Measurements from ENCODE around the gene IFT74.

The IFT74 gene

GRCh38 chr9:26946753-26947727 lies 9.2 kb upstream of the IFT74 start, which contains the start of gene PLAA (continued):
- TF ChIP-seq ZNF768 (tag by site-specific recombination; IDR thresholded peaks at IDR 0.05) (no peak), ZNF548 (tag by site-specific recombination; IDR thresholded peaks at IDR 0.05) (no peak), ZFP37 (tag by site-specific recombination; IDR thresholded peaks at IDR 0.05) (peak; percentile 66; the same call in 1 of the 2 replicates), ZNF169 (tag by site-specific recombination; IDR thresholded peaks at IDR 0.05) (no peak), YY1 (tag by site-specific recombination; IDR thresholded peaks at IDR 0.05) (no peak; the same call in 1 of the 2 replicates), ZFP69B (tag by site-specific recombination; IDR thresholded peaks at IDR 0.05) (no peak), ZNF561 (tag by site-specific recombination; IDR thresholded peaks at IDR 0.05; ENCODE audit: borderline replicate concordance) (peak; percentile 72; the same call in 1 of the 2 replicates), ZNF560 (tag by site-specific recombination; IDR thresholded peaks at IDR 0.05; ENCODE audit: borderline replicate concordance) (no peak), ZNF677 (tag by site-specific recombination; IDR thresholded peaks at IDR 0.05) (no peak), REST (tag by site-specific recombination; IDR thresholded peaks at IDR 0.05) (no peak), ZBTB8A (tag by site-specific recombination; IDR thresholded peaks at IDR 0.05) (peak; percentile 99), ZNF404 (tag by site-specific recombination; IDR thresholded peaks at IDR 0.05) (no peak), ZNF510 (tag by site-specific recombination; IDR thresholded peaks at IDR 0.05; ENCODE audit: insufficient replicate concordance) (no peak), ZNF302 (tag by site-specific recombination; IDR thresholded peaks at IDR 0.05; ENCODE audit: low read depth) (no peak), ZNF692 (tag by site-specific recombination; IDR thresholded peaks at IDR 0.05) (no peak)
- TF ChIP-seq, protein P1, sequence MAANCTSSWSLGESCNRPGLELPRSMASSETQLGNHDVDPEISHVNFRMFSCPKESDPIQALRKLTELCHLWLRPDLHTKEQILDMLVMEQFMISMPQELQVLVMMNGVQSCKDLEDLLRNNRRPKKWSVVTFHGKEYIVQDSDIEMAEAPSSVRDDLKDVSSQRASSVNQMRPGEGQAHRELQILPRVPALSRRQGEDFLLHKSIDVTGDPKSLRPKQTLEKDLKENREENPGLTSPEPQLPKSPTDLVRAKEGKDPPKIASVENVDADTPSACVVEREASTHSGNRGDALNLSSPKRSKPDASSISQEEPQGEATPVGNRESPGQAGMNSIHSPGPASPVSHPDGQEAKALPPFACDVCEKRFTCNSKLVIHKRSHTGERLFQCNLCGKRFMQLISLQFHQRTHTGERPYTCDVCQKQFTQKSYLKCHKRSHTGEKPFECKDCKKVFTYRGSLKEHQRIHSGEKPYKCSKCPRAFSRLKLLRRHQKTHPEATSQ (tag by site-specific recombination; IDR thresholded peaks at IDR 0.05), result 0 out of 2 replicates have a peak, but pooled peaks have one; percentile 47
- TF ChIP-seq, protein P2, sequence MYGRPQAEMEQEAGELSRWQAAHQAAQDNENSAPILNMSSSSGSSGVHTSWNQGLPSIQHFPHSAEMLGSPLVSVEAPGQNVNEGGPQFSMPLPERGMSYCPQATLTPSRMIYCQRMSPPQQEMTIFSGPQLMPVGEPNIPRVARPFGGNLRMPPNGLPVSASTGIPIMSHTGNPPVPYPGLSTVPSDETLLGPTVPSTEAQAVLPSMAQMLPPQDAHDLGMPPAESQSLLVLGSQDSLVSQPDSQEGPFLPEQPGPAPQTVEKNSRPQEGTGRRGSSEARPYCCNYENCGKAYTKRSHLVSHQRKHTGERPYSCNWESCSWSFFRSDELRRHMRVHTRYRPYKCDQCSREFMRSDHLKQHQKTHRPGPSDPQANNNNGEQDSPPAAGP (tag by site-specific recombination; IDR thresholded peaks at IDR 0.05), result no peak
- TF ChIP-seq, protein P3, sequence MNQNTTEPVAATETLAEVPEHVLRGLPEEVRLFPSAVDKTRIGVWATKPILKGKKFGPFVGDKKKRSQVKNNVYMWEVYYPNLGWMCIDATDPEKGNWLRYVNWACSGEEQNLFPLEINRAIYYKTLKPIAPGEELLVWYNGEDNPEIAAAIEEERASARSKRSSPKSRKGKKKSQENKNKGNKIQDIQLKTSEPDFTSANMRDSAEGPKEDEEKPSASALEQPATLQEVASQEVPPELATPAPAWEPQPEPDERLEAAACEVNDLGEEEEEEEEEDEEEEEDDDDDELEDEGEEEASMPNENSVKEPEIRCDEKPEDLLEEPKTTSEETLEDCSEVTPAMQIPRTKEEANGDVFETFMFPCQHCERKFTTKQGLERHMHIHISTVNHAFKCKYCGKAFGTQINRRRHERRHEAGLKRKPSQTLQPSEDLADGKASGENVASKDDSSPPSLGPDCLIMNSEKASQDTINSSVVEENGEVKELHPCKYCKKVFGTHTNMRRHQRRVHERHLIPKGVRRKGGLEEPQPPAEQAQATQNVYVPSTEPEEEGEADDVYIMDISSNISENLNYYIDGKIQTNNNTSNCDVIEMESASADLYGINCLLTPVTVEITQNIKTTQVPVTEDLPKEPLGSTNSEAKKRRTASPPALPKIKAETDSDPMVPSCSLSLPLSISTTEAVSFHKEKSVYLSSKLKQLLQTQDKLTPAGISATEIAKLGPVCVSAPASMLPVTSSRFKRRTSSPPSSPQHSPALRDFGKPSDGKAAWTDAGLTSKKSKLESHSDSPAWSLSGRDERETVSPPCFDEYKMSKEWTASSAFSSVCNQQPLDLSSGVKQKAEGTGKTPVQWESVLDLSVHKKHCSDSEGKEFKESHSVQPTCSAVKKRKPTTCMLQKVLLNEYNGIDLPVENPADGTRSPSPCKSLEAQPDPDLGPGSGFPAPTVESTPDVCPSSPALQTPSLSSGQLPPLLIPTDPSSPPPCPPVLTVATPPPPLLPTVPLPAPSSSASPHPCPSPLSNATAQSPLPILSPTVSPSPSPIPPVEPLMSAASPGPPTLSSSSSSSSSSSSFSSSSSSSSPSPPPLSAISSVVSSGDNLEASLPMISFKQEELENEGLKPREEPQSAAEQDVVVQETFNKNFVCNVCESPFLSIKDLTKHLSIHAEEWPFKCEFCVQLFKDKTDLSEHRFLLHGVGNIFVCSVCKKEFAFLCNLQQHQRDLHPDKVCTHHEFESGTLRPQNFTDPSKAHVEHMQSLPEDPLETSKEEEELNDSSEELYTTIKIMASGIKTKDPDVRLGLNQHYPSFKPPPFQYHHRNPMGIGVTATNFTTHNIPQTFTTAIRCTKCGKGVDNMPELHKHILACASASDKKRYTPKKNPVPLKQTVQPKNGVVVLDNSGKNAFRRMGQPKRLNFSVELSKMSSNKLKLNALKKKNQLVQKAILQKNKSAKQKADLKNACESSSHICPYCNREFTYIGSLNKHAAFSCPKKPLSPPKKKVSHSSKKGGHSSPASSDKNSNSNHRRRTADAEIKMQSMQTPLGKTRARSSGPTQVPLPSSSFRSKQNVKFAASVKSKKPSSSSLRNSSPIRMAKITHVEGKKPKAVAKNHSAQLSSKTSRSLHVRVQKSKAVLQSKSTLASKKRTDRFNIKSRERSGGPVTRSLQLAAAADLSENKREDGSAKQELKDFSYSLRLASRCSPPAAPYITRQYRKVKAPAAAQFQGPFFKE (tag by site-specific recombination; IDR thresholded peaks at IDR 0.05; ENCODE audit: borderline replicate concordance), result no peak
- TF ChIP-seq, protein P4, sequence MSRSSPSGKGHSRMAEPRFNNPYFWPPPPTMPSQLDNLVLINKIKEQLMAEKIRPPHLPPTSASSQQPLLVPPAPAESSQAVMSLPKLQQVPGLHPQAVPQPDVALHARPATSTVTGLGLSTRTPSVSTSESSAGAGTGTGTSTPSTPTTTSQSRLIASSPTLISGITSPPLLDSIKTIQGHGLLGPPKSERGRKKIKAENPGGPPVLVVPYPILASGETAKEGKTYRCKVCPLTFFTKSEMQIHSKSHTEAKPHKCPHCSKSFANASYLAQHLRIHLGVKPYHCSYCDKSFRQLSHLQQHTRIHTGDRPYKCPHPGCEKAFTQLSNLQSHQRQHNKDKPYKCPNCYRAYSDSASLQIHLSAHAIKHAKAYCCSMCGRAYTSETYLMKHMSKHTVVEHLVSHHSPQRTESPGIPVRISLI (tag by site-specific recombination; IDR thresholded peaks at IDR 0.05), result no peak
- TF ChIP-seq, protein P5, sequence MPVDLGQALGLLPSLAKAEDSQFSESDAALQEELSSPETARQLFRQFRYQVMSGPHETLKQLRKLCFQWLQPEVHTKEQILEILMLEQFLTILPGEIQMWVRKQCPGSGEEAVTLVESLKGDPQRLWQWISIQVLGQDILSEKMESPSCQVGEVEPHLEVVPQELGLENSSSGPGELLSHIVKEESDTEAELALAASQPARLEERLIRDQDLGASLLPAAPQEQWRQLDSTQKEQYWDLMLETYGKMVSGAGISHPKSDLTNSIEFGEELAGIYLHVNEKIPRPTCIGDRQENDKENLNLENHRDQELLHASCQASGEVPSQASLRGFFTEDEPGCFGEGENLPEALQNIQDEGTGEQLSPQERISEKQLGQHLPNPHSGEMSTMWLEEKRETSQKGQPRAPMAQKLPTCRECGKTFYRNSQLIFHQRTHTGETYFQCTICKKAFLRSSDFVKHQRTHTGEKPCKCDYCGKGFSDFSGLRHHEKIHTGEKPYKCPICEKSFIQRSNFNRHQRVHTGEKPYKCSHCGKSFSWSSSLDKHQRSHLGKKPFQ (tag by site-specific recombination; IDR thresholded peaks at IDR 0.05), result no peak

Data from HEK293 (cell line).